Vagina (tissue), 2 donors: Measurements from ENCODE around the gene TRIM72. TPM values are rescaled to one million over a fixed set of nuclear protein-coding genes. Genes with fewer than 3 reads are reported as not detected.

Experiments used
- DNase-seq, 2 donors: peaks; one replicate each; pipeline ENCODE4 v3.0.0-alpha.2; 2017; ENCODE audit errors: extremely low spot score in 2 of 2
- H3K27ac ChIP-seq: fragments of 200-600 bp; sonication (generic); one replicate; pipeline ENCODE4 v1.5.1; 2019
- H3K27me3 ChIP-seq: fragments of 200-600 bp; sonication (generic); one replicate; pipeline ENCODE4 v1.5.1; 2019
- H3K36me3 ChIP-seq, 2 donors: fragments of 200-600 bp; sonication (generic); one replicate each; pipeline ENCODE4 v1.5.1; 2017 to 2019
- H3K4me1 ChIP-seq: fragments of 200-600 bp; sonication (generic); one replicate; pipeline ENCODE4 v1.5.1; 2019
- H3K4me3 ChIP-seq, 2 donors: fragments of 200-600 bp; sonication (generic); 1 replicate in 1 of 2; 2 replicates in 1 of 2; pipeline ENCODE4 v1.5.1; 2016 to 2019
- H3K9me3 ChIP-seq: fragments of 200-600 bp; sonication (generic); one replicate; pipeline ENCODE4 v1.5.1; 2019
- POLR2A ChIP-seq, 2 donors: fragments of 450-650 bp; IDR thresholded peaks; one replicate each; pipeline ENCODE4 v1.6.1; 2017; ENCODE audit warnings: antibody characterized with exemption in 2 of 2, mild to moderate bottlenecking in 2 of 2, moderate library complexity in 2 of 2
- POLR2AphosphoS5 ChIP-seq, 2 donors: sonication (generic); formaldehyde crosslinking; IDR thresholded peaks; one replicate each; pipeline ENCODE4 v1.9.0; 2017; ENCODE audit warnings: antibody characterized with exemption in 2 of 2, mild to moderate bottlenecking in 2 of 2, low read depth in 1 of 2; ENCODE audit not compliant: insufficient read depth in 1 of 2
- intact Hi-C: fragments of 100-400 bp; cut with DNase I; formaldehyde crosslinking; loops from one replicate; pipeline ENCODE4 v1.15.1; 2023
- total RNA-seq: library from RNA; depleted of rRNA; stranded (reverse); fragments of >200 nt; gene quantifications from one replicate; pipeline ENCODE4 v1.2.3, GENCODE V29; 2016
- TF ChIP-seq, protein P1 (sequence below), 3 experiments: fragments of 450-650 bp in 2 of 3; fragments of 200-600 bp in 1 of 3; sonication (generic) in 1 of 3; IDR thresholded peaks; one replicate each; pipeline ENCODE4 v1.5.1; 2017 to 2019; ENCODE audit warnings: antibody characterized with exemption in 3 of 3, mild to moderate bottlenecking in 2 of 3, moderate library complexity in 2 of 3

The TRIM72 gene
- total RNA-seq, 1 donor from 2014 or later = not detected

DNA sequence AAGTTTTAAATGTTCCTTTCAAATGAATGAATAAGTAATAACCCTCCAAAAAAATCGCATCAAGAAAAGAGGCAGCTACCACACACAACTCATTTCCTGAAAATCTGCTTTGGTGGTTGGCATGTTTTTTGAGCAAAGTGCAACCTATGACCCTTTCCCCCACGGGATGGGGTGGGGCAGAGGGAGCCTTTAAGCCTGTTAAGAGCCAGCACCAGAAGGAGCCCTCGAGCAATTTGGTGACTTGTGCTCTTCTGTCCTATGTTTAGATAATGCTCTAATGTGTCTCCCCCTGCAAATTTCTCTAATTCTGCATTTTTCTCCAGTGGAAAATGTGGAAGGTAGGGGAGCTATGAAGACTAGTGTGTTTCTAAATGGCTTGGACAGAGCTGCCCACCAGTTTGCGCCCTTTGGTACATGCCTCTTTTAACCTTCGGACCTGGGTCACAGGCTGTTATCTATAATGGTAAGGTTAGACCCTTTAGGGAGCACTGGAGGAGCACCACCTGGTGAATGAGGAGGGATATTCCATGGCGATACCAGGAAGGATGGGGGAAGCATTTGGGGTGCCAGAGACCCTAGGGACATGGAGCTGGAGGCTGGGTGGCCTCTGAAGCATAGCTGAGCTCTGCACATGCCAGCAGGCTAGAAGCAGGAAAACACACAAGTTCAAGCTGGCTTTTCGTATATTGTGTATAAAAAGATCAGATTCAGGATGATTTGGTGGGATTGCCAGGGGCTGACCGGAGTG lies 12.9 kb upstream of the TRIM72 start:
- TF ChIP-seq POLR2A (IDR thresholded peaks at IDR 0.05) (no peak), POLR2AphosphoS5 (IDR thresholded peaks at IDR 0.05; ENCODE audit: insufficient read depth in 1 of 2, low read depth in 1 of 2) (no peak)
- TF ChIP-seq, protein P1, sequence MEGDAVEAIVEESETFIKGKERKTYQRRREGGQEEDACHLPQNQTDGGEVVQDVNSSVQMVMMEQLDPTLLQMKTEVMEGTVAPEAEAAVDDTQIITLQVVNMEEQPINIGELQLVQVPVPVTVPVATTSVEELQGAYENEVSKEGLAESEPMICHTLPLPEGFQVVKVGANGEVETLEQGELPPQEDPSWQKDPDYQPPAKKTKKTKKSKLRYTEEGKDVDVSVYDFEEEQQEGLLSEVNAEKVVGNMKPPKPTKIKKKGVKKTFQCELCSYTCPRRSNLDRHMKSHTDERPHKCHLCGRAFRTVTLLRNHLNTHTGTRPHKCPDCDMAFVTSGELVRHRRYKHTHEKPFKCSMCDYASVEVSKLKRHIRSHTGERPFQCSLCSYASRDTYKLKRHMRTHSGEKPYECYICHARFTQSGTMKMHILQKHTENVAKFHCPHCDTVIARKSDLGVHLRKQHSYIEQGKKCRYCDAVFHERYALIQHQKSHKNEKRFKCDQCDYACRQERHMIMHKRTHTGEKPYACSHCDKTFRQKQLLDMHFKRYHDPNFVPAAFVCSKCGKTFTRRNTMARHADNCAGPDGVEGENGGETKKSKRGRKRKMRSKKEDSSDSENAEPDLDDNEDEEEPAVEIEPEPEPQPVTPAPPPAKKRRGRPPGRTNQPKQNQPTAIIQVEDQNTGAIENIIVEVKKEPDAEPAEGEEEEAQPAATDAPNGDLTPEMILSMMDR (IDR thresholded peaks at IDR 0.05) = no peak
- Histone ChIP-seq H3K27ac (peak overlapping the region; percentile 50), H3K36me3 (peaks cover 0 to 3% of the 10 kb centered on the region in 2 donors), H3K27me3 (no peaks in the 10 kb centered on the region), H3K9me3 (no peaks in the 10 kb centered on the region), H3K4me1 (peaks cover 30% of the 10 kb centered on the region), H3K4me3 (peak overlapping the region; percentile 57 to 59)
- no peak for DNase-seq
- intact Hi-C loops = no loop called here

DNA sequence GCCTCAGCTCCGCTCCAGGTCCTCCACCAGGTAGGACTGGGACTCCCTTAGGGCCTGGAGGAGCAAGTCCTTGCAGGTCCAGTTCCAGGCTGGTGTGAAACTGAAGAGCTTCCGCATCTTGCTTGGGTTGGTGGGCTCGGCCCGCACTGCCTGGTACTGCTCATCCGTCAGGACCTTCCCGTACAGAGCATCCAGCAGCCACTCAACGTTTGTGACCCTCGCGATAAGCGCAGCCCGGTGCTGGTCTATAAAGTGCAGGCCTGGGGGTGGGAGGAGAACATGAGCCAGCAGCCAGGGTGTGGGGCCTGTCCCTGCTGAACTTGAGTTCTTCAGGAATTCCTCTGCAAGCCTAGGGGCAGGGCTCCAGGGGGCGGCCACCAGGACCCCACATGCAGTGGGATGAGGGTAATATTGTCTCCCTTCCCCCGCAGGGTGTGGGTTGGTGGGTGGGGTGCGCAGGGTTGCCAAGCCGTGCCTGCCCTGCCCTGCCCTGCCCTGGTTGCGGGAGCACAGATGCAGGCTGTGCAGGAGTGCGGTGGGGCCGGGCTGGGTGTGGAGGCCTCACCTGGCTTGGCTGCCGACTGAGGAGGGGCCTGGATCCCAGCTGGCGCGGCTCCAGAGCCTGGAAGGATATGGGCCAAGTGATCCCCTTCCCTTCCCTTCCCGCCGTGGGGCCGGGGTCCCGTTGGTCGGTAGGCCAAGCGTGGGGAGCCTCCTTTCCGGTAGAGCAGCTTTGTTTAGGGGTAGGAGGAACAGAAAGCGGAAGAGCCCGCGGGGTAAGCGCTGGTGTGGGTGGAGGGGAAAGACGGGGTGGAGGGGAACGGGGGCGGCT lies 12.1 kb upstream of the TRIM72 start:
- Histone ChIP-seq H3K27me3 (no peaks in the 10 kb centered on the region), H3K4me1 (peaks cover 30% of the 10 kb centered on the region), H3K9me3 (no peaks in the 10 kb centered on the region), H3K27ac (peak overlapping the region; percentile 50), H3K4me3 (peak overlapping the region; percentile 57 to 59), H3K36me3 (no peaks in the 10 kb centered on the region)
- intact Hi-C loops = no loop called here
- no peak for DNase-seq
- no peak for TF ChIP-seq POLR2A (IDR thresholded peaks at IDR 0.05)

DNA sequence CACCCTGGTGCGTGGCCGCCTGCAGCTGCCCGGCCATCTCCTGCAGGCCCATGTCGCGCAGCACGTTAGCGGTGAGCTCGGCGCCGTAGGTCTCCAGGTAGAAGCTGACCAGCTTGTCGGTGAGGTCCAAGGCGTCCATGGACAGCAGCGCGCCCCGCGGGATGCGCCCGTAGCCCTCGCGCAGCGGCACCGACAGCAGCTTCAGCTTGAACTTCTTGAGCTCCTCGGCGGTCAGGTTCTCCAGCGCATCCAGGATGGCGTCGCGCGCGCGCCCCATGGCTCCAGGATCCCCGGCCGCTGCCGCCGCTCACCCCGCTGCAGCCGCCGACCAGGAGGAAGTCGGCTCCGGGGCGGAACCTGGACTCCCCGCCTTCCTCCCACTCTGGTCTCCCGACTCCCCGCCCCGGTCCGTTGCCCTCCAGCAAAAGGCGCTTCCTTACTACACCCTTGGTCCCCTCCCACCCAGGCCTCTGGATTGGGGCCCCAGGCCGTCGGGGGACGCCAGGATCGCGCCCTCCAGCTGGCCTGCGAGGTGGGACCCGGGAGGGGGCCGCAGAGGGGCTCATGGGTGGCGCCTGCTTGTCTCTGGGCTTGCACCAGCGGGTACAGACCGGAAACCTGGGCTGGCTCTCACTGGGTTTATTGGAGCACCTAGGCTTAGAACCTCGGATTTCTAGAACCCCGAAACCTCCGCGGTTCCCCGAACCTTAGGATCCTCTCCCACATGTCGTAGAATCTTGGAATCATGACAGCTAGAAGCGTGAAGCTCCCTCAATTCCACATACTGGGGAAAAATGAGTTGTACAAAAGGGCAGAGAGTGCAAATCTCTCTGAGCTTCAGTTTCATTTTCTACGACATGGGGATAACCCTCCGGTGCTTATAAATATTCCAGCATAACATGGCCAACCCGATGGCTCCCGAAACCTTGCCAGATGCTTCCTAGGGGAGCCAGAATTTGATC lies 11.2 kb upstream of the TRIM72 start, which contains the start of gene PYCARD:
Gene PYCARD, minus strand, starts transcription at position 347 of the 962 bp plus-strand sequence. Its CDS starts 70 bp downstream, at position 277.
- Histone ChIP-seq H3K27me3 (no peaks in the 10 kb centered on the region), H3K9me3 (no peaks in the 10 kb centered on the region), H3K27ac (peak within 1 kb of the TSS; percentile 50), H3K4me1 (peaks cover 30% of the 10 kb centered on the region), H3K36me3 (no peaks in the 10 kb centered on the region), H3K4me3 (peak within 1 kb of the TSS; percentile 57 to 59)
- no peak for DNase-seq
- intact Hi-C loops = no loop called here
- TF ChIP-seq, protein P1 (IDR thresholded peaks at IDR 0.05) = no peak
- TF ChIP-seq POLR2AphosphoS5 (IDR thresholded peaks at IDR 0.05; ENCODE audit: insufficient read depth in 1 of 2, low read depth in 1 of 2) = peak in 1 of 2 donors; percentile 56

DNA sequence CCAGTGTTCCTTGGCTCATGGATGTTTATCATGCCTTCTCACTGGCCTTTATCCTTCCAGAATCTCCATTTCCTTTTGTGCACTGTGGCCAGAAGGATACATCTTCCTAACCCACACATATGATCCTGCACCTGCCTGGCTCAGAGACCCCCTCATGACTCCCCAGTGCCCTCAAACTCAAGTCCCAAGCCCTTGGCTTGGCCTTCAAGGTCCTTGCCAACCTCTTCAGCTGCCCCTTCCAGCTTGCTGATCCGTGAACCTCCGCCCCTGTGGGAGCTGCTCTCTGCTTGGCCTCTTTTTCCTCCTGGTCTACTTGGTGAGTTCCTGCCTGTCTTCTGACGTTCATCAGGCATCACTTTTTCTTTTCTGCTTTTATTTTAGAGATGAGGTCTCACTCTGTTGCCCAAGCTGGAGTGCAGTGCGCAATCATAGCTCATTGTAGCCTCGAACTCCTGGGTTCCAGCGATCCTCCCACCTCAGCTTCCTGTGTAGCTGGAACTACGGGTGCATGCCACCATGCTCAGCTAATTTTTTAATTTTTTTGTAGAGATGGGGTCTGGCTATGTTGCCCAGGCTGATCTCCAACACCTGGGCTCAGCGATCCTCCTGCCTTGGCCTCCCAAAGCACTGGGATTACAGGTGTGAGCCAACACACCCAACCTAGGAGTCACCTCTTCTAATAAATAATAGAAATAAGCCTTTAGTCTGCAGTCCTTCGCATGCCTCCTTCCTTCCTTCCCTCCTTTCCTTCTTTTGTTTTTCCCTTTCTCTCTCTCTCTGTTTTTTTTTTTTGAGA lies 8.8 kb upstream of the TRIM72 start:
- TF ChIP-seq POLR2AphosphoS5 (IDR thresholded peaks at IDR 0.05; ENCODE audit: insufficient read depth in 1 of 2, low read depth in 1 of 2) (no peak), POLR2A (IDR thresholded peaks at IDR 0.05) (no peak)
- TF ChIP-seq, protein P1 (IDR thresholded peaks at IDR 0.05) = no peak
- H3K36me3 ChIP-seq = no peaks in the 10 kb centered on the region
- no peaks in the 10 kb centered on the region for H3K27me3 ChIP-seq
- no peaks in the 10 kb centered on the region for H3K9me3 ChIP-seq
- peaks cover 30% of the 10 kb centered on the region for H3K4me1 ChIP-seq
- DNase-seq = no peak
- intact Hi-C loops = no loop called here
- no peak overlapping the region for H3K27ac ChIP-seq
- H3K4me3 ChIP-seq = no peak overlapping the region
